OCI-LY7 (cell line): Measurements from ENCODE around the gene CNKSR2.

Experiments used
- EZH2phosphoT487 ChIP-seq: fragments of 200-600 bp; sonication (generic); IDR thresholded peaks from 2 replicates; pipeline ENCODE4 v1.6.1; 2018; ENCODE audit warnings: low read depth, borderline replicate concordance, mild to moderate bottlenecking, mixed run types, antibody characterized with exemption, low read length, moderate library complexity, mixed read lengths
- TF ChIP-seq, protein P1 (sequence below): fragments of 200-600 bp; sonication (generic); conservative IDR thresholded peaks from 2 replicates; pipeline ENCODE4 v1.5.1; 2014; ENCODE audit warnings: mild to moderate bottlenecking, antibody characterized with exemption, low read length, moderate library complexity, mixed read lengths

GRCh38 chrX:21400408-21401121 is 26.3 kb downstream of the CNKSR2 start:
- TF ChIP-seq EZH2phosphoT487: no peak
- TF ChIP-seq, protein P1, sequence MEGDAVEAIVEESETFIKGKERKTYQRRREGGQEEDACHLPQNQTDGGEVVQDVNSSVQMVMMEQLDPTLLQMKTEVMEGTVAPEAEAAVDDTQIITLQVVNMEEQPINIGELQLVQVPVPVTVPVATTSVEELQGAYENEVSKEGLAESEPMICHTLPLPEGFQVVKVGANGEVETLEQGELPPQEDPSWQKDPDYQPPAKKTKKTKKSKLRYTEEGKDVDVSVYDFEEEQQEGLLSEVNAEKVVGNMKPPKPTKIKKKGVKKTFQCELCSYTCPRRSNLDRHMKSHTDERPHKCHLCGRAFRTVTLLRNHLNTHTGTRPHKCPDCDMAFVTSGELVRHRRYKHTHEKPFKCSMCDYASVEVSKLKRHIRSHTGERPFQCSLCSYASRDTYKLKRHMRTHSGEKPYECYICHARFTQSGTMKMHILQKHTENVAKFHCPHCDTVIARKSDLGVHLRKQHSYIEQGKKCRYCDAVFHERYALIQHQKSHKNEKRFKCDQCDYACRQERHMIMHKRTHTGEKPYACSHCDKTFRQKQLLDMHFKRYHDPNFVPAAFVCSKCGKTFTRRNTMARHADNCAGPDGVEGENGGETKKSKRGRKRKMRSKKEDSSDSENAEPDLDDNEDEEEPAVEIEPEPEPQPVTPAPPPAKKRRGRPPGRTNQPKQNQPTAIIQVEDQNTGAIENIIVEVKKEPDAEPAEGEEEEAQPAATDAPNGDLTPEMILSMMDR: no peak
